ENCODE measurements around the gene SLC25A6. TPM values are rescaled to one million over a fixed set of nuclear protein-coding genes. Genes with fewer than 3 reads are reported as not detected.
"Not testable (repeated sequence)": the region's sequence is repeated elsewhere in the genome, so short reads cannot be mapped to it uniquely, and the experiment has no call there.

Gene SLC25A6
- total and polyA plus RNA-seq, 9 donors, result 105 to 703 (median 519) TPM

DNA sequence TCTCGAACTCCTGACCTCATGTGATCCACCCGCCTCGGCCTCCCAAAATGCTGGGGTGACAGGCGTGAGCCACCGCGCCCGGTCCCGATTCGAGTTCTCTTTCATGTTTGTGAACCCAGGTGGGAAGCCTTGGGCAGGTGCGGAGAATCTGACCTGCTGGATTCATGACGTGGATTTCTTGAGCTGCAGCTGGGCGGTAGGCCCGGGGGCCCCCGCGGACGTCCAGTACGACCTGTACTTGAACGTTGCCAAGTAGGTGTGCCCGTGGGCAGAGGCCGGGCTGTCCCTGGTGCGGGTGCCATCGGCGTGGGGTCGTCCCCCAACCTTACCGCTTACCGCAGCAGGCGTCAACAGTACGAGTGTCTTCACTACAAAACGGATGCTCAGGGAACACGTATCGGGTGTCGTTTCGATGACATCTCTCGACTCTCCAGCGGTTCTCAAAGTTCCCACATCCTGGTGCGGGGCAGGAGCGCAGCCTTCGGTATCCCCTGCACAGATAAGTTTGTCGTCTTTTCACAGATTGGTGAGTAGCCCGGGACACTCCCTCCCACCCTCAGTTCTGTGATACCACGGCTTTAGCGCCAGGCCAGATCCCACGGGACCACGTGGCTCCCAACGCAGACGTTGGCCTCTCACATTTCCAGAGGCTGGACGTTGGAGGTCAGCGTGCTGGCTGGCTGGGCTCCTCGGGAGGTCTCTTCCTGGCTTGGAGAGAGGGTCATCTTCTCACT lies 39.8 kb downstream of the SLC25A6 start:
- intact Hi-C loops (cut with DNase I), result no loop called here
- H3K4me1 ChIP-seq (ENCODE audit: insufficient read depth), result peaks cover 6% of the 10 kb centered on the region
- H3K27me3 ChIP-seq, result no peaks in the 10 kb centered on the region
- no peak overlapping the region for H3K4me3 ChIP-seq
- DNase-seq, result peak in 1 of 5 donors; percentile 43
- 89 to 95% (median 90%) methylated on average over 48 to 49 of the region's 49 CpGs for WGBS, 3 donors
- H3K27ac ChIP-seq, result no peak overlapping the region
- H3K36me3 ChIP-seq, result no peaks in the 10 kb centered on the region
- TF ChIP-seq, protein P1, sequence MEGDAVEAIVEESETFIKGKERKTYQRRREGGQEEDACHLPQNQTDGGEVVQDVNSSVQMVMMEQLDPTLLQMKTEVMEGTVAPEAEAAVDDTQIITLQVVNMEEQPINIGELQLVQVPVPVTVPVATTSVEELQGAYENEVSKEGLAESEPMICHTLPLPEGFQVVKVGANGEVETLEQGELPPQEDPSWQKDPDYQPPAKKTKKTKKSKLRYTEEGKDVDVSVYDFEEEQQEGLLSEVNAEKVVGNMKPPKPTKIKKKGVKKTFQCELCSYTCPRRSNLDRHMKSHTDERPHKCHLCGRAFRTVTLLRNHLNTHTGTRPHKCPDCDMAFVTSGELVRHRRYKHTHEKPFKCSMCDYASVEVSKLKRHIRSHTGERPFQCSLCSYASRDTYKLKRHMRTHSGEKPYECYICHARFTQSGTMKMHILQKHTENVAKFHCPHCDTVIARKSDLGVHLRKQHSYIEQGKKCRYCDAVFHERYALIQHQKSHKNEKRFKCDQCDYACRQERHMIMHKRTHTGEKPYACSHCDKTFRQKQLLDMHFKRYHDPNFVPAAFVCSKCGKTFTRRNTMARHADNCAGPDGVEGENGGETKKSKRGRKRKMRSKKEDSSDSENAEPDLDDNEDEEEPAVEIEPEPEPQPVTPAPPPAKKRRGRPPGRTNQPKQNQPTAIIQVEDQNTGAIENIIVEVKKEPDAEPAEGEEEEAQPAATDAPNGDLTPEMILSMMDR (IDR thresholded peaks at IDR 0.05), result no peak
- TF ChIP-seq POLR2A (IDR thresholded peaks at IDR 0.05), result no peak
- TF ChIP-seq EP300 (IDR thresholded peaks at IDR 0.05), result no peak
- H3K9me3 ChIP-seq, result no peaks in the 10 kb centered on the region

DNA sequence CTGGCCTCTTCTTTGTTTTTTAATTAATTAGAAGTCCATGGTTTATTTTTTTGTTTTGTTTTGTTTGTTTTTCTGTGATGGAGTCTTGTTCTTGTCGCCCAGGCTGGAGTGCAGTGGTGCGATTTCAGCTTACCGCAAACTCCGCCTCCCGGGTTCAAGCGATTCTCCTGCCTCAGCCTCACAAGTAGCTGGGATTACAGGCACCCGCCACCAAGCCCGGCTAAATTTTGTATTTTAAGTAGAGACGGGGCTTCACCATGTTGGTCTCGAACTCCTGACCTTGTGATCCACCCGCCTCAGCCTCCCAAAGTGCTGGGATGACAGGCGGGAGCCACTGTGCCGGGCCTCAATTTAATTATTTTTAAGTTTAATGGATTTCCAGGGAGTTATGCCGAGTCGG lies 42.3 kb downstream of the SLC25A6 start:
- WGBS, 3 donors, result 92 to 96% (median 94%) methylated on average over 15 of the region's 15 CpGs
- H3K27me3 ChIP-seq; H3K36me3 ChIP-seq; H3K4me3 ChIP-seq; H3K9me3 ChIP-seq; H3K27ac ChIP-seq; H3K4me1 ChIP-seq (ENCODE audit: insufficient read depth); intact Hi-C loops (cut with DNase I): not testable (repeated sequence)
- peak in 1 of 5 donors; percentile 11 for DNase-seq

- Histone ChIP-seq H3K9me3 (no peaks in the 10 kb centered on the region), H3K4me1 (ENCODE audit: insufficient read depth) (peaks cover 1% of the 10 kb centered on the region), H3K36me3 (no peaks in the 10 kb centered on the region), H3K27me3 (no peaks in the 10 kb centered on the region), H3K4me3 (no peak overlapping the region), H3K27ac (no peak overlapping the region)
- WGBS, 3 donors, result 82 to 88% (median 86%) methylated on average over 22 of the region's 22 CpGs
- DNase-seq, result no peak
- intact Hi-C loops (cut with DNase I), result no loop called here
- TF ChIP-seq EP300 (IDR thresholded peaks at IDR 0.05) (no peak), POLR2A (IDR thresholded peaks at IDR 0.05) (no peak)
- TF ChIP-seq, protein P1 (IDR thresholded peaks at IDR 0.05), result no peak
These were observed 50.2 kb downstream of the SLC25A6 start for GRCh38 chrX:1341545-1342184.

DNA sequence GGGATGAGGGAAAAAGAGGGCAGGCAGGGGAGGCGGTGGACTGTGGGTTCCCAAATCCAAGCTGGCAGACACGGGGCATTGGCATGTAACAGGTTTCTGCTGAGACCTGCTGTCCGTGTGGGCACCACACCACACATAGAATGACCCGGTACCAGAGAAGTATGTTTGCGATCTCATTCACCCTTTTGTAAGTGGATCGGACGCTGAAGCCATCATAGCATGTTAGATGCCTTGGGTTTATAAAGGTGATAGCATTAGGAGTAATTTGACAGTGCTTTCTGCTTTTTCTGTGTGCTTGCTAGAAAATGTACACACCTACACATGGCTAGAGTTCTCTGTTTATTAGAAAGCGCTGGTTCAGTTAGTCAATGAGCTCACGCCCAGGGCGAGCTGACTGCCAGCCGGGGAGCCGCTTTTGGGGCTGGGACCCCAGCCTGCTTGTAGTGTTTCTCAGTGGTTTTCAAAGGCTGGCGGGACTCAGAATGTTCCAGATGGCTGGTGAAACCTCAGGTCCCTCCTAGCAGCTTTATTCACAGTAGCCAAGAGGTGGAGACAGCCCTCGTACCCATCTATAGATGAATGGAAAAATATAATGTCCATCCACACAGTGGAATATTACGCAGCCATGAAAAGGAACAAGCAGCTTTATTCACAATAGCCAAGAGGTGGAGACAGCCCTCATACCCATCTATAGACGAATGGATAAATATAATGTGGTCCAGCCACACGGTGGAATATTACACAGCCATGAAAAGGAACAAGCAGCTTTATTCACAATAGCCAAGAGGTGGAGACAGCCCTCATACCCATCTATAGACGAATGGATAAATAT lies 54.7 kb downstream of the SLC25A6 start:
- H3K4me1 ChIP-seq (ENCODE audit: insufficient read depth), result peaks cover 1% of the 10 kb centered on the region
- no peaks in the 10 kb centered on the region for H3K9me3 ChIP-seq
- intact Hi-C loops (cut with DNase I), result no loop called here
- no peak for DNase-seq
- no peak overlapping the region for H3K27ac ChIP-seq
- H3K36me3 ChIP-seq, result no peaks in the 10 kb centered on the region
- WGBS, 3 donors, result 44 to 56% (median 53%) methylated on average over 18 of the region's 18 CpGs
- no peaks in the 10 kb centered on the region for H3K27me3 ChIP-seq
- TF ChIP-seq POLR2A (IDR thresholded peaks at IDR 0.05), result no peak
- TF ChIP-seq, protein P1 (IDR thresholded peaks at IDR 0.05), result no peak
- no peak for TF ChIP-seq EP300 (IDR thresholded peaks at IDR 0.05)
- peak overlapping the region; percentile 26 for H3K4me3 ChIP-seq

Data from ovary (tissue), 9 donors.